Measurements from ENCODE around the gene ATG2A.

DNA sequence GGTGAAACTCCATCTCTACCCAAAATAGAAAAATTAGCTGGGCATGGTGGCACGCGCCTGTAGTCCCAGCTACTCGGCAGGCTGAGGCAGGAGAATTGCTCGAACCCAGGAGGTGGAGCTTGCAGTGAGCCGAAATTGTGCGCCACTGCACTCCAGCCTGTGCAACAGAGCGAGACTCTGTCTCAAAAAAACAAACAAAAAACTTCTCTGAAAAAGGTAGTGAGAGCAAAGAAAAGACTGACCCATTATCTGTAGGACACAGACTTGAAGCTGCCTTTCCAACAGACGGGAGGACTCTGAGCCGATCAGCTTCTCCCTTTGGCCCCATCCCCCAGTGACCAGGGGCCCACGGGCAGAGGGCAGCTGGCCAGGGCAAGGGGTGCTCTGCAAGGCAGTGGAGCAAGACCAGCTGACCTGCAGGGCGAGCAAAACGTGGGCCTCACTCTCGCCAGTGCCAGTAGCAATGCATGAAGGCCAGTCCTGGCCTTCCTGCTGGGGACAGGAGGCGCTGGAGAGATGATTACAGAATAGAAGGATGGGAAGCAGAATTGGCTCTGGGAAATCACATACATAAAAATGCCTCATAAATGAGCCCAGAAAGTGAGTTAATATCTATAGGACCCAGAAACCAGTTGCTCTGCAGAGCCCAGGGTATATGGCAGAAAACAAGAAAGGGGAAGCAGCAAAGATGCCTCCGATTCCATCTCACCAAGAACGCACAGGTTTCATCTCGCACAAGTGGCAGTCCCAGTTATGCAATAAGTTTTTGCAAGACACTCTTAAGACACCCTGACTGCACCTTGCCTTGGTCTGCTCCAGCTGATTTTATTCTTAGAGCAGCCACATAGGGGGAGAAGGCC, 41.4 kb downstream of the ATG2A start:
- peak; percentile 93 for TF ChIP-seq POLR2AphosphoS5 (IDR thresholded peaks at IDR 0.05; ENCODE audit: low read depth)
- TF ChIP-seq, protein P1, sequence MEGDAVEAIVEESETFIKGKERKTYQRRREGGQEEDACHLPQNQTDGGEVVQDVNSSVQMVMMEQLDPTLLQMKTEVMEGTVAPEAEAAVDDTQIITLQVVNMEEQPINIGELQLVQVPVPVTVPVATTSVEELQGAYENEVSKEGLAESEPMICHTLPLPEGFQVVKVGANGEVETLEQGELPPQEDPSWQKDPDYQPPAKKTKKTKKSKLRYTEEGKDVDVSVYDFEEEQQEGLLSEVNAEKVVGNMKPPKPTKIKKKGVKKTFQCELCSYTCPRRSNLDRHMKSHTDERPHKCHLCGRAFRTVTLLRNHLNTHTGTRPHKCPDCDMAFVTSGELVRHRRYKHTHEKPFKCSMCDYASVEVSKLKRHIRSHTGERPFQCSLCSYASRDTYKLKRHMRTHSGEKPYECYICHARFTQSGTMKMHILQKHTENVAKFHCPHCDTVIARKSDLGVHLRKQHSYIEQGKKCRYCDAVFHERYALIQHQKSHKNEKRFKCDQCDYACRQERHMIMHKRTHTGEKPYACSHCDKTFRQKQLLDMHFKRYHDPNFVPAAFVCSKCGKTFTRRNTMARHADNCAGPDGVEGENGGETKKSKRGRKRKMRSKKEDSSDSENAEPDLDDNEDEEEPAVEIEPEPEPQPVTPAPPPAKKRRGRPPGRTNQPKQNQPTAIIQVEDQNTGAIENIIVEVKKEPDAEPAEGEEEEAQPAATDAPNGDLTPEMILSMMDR (IDR thresholded peaks at IDR 0.05; ENCODE audit: insufficient read depth, low read length) = no peak

Data from HL-60 (cell line).